ENCODE data around the gene LYPD6B. TPM values are rescaled to one million over a fixed set of nuclear protein-coding genes. Genes with fewer than 3 reads are reported as not detected.

LYPD6B gene
- total RNA-seq, 1 experiment from 2014 or later, result 2.0 TPM

DNA sequence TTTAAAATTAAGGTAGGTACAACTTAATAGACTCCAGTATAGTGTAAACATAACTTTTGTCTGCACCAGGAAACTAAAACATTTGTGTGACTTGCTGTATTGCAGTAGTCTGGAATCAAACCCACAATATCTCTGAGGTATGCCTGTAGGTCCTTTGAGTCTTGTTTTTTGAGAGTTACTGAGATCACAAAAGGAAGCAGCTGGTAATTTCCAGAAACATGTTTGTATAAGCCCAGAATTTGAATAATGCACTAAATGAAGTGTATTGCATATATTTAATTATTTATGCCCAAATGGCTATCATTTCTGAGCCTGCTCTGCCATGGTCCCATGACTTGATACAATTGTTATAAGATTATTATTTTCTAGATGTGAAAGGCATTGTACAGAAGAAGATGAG, 148.6 kb downstream of the LYPD6B start:
- no peaks in the 10 kb centered on the region for H3K9me3 ChIP-seq (ENCODE audit: control insufficient read depth, low read depth, low read length)
- no peak overlapping the region for H4K91ac ChIP-seq (ENCODE audit: insufficient read length, low read depth, low read length)
- H3K27me3 Mint-ChIP-seq (ENCODE audit: low read depth), result no peaks in the 10 kb centered on the region
- H4K8ac ChIP-seq (replicated peaks; ENCODE audit: insufficient read length, low read depth, low read length), result no peak overlapping the region
- H3K79me1 ChIP-seq (ENCODE audit: insufficient read depth, low read depth, low read length, poor library complexity, severe bottlenecking), result no peaks in the 10 kb centered on the region
- no peak for DNase-seq
- no peak overlapping the region for H3K18ac ChIP-seq (ENCODE audit: insufficient read length, low read depth, low read length)
- H2BK5ac ChIP-seq (ENCODE audit: insufficient read length, low read length), result no peak overlapping the region
- no peak overlapping the region for H3K4me2 ChIP-seq (ENCODE audit: insufficient read depth, insufficient read length, low read length)
- no peak overlapping the region for H3K4me3 Mint-ChIP-seq
- H2BK12ac ChIP-seq (ENCODE audit: insufficient read length, low read depth, low read length), result no peak overlapping the region
- no peak overlapping the region for H3K14ac ChIP-seq (ENCODE audit: insufficient read depth, low read length)
- no peak overlapping the region for H3K23ac ChIP-seq (ENCODE audit: insufficient read length, low read depth, low read length)
- no peak overlapping the region for H2BK120ac ChIP-seq (ENCODE audit: low read depth, low read length, poor library complexity, severe bottlenecking)
- no peaks in the 10 kb centered on the region for H3K4me1 ChIP-seq (ENCODE audit: insufficient read depth, low read length)
- no peak overlapping the region for H3K27ac Mint-ChIP-seq
- H3K27ac ChIP-seq (ENCODE audit: insufficient read length, low read depth, low read length), result no peak overlapping the region
- no peaks in the 10 kb centered on the region for H3K79me2 ChIP-seq (ENCODE audit: insufficient read depth, low read length)
- H2AK5ac ChIP-seq (ENCODE audit: insufficient read length, low read length), result no peak overlapping the region
- TF ChIP-seq, protein P1, sequence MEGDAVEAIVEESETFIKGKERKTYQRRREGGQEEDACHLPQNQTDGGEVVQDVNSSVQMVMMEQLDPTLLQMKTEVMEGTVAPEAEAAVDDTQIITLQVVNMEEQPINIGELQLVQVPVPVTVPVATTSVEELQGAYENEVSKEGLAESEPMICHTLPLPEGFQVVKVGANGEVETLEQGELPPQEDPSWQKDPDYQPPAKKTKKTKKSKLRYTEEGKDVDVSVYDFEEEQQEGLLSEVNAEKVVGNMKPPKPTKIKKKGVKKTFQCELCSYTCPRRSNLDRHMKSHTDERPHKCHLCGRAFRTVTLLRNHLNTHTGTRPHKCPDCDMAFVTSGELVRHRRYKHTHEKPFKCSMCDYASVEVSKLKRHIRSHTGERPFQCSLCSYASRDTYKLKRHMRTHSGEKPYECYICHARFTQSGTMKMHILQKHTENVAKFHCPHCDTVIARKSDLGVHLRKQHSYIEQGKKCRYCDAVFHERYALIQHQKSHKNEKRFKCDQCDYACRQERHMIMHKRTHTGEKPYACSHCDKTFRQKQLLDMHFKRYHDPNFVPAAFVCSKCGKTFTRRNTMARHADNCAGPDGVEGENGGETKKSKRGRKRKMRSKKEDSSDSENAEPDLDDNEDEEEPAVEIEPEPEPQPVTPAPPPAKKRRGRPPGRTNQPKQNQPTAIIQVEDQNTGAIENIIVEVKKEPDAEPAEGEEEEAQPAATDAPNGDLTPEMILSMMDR (conservative IDR thresholded peaks at IDR 0.05), result no peak
- no peaks in the 10 kb centered on the region for H3K9me3 Mint-ChIP-seq
- H3K56ac ChIP-seq (ENCODE audit: insufficient read length, low read depth, low read length), result no peak overlapping the region
- no peak overlapping the region for H3K9ac ChIP-seq (ENCODE audit: extremely low read depth, insufficient read length, low read length)
- no peak overlapping the region for H2BK15ac ChIP-seq (ENCODE audit: low read depth, low read length)
- no peak overlapping the region for H2BK20ac ChIP-seq (ENCODE audit: low read depth, low read length, poor library complexity, severe bottlenecking)
- H4K5ac ChIP-seq (ENCODE audit: insufficient read length, low read depth, low read length), result no peak overlapping the region
- H3K27me3 ChIP-seq (ENCODE audit: insufficient read depth, low read length), result no peaks in the 10 kb centered on the region
- peaks cover 6 to 7% of the 10 kb centered on the region in 2 experiments for H3K4me1 Mint-ChIP-seq
- H3K4ac ChIP-seq (ENCODE audit: low read depth, low read length), result no peak overlapping the region
- no peaks in the 10 kb centered on the region for H4K20me1 ChIP-seq (ENCODE audit: control insufficient read depth, insufficient read depth, insufficient read length)
- H3K36me3 Mint-ChIP-seq (ENCODE audit: insufficient read depth in 1 of 3, low read depth in 3 of 3), result no peaks in the 10 kb centered on the region
- no peak overlapping the region for H2AFZ ChIP-seq (ENCODE audit: low read length)
- H3K23me2 ChIP-seq (ENCODE audit: insufficient read length, low read depth, low read length, poor library complexity, severe bottlenecking), result no peaks in the 10 kb centered on the region
- no peak overlapping the region for H3T11ph ChIP-seq (ENCODE audit: low read length)

All from H9 (cell line).